Endometrial microvascular endothelial cells (primary cell): ENCODE results near the gene NPIPB9. TPM values are rescaled to one million over a fixed set of nuclear protein-coding genes. Genes with fewer than 3 reads are reported as not detected.
"Not testable (repeated sequence)": the region's sequence is repeated elsewhere in the genome, so short reads cannot be mapped to it uniquely, and the experiment has no call there.

ENCODE experiments used
- in situ Hi-C: cut with HindIII; loops from 2 replicates; pipeline ENCODE4 v1.10.0; 2017; ENCODE audit warnings: low sequenced_read_pairs, low pct_unique_long_range_greater_than_20kb; ENCODE audit errors: inconsistent ontology term
- total RNA-seq: library from RNA; depleted of rRNA; stranded (reverse); fragments of >200 nt; gene quantifications from one replicate; pipeline ENCODE4 v1.2.3, GENCODE V29; 2015; ENCODE audit errors: inconsistent ontology term

Gene NPIPB9
- 1.7 TPM for total RNA-seq

DNA sequence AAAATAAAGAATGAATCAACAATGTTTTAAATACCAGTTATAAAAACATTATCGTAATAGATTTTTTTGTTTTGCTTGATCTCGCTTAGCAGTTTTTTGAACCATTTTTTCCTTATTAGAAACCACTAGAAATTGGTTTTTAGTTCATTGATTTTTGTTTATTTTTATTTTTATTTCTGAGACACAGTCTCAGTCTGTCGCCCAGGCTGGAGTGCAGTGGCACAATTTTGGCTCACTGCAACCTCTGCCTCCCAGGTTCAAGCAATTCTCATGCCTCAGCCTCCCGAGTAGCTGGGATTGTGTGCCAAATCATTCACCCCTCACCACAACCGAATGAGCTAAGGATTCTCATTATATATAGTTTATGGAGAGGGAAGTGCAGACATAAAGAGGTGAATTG, at the start of gene NPIPB9:
Gene NPIPB9 (plus strand): TSS at position 301 of the 400 bp plus-strand sequence.
- in situ Hi-C loops: not testable (repeated sequence)

DNA sequence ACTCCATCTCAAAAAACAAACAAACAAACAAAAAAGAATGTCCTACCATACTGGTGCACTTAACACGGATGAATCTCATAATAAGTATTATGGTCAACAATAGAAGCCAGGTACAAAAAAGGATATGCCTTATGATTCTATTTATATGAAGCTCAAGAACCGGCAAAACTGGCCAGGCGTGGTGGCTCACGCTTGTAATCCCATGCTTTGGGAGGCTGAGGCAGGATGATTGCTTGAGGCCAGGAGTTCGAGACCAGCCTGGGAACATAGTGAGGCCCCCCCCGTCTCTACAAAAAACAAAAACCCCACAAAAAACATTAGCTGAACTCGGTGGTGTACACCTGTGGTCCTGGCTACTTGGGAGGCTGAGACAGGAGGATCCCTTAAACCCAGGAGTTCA, 47.3 kb upstream of the NPIPB9 start:
- in situ Hi-C loops: not testable (repeated sequence)

DNA sequence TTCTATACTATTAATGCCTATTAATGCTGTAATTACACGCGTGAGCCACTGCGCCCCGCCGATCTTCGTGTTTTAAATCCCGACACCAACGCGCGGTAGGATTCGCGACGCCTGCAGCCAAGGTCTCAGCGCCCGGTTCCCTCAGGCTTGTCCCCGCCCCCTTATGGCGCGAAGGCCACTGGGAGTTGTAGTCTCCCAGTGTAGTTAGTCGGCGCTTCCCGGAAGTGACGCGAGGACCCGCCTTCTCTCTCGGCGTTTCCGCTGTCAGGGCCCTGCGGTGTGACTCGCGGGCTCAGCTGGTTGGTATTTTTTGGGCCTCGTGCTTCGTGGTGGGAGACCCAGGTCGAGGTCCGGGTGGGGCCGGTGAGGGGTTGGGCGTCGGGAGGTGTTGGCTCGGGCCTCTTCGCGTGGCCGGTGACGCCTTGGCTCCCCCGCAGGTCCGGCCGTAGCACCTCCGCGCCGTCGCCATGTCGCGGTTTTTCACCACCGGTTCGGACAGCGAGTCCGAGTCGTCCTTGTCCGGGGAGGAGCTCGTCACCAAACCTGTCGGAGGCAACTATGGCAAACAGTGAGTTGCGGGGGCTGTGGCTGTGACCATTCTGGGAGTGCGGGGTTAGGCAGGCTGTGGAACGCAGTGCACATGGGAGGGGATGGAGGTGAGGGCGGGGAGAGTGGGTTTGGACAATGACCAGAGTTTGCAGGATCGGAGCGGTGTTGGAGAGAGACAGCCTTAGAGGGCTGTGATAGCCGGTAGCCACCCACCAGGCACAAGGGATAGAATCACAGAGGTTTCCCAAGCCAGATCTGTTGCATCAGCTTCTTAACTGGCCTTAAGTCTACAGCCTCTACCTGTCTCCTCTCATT, 40.1 kb upstream of the NPIPB9 start, which contains the start of gene EIF3C:
Gene EIF3C (plus strand): TSS at position 245 of the 864 bp plus-strand sequence. CDS start 223 bp downstream, at position 468.
- in situ Hi-C loops: not testable (repeated sequence)

DNA sequence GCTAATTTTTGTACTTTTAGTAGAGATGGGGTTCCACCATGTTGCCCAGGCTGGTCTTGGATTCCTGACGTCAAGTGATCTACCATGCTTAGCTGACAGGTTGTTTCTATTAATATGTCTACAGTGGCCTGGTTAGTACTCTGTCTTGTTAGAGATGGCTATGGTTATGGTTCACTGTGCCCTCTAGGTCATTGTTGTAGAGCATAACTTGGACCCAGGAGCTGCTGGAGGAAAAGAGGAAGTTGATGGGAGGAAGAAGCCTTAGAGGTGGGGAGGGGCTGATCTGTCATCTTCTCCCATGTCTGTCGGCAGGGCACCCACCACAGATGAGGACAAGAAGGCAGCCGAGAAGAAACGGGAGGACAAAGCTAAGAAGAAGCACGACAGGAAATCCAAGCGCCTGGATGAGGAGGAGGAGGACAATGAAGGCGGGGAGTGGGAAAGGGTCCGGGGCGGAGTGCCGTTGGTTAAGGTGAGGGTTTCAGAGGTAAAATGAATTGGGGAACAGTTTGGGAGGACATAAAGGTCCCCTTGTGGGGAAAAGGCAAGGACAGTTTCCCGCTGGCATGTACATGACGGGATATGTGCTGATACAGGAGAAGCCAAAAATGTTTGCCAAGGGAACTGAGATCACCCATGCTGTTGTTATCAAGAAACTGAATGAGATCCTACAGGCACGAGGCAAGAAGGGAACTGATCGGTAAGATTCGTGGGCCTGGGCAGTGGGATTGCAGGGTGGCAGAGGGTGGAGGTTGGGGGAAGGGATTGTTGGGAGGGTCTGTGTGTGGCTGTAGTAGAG, 28.5 kb upstream of the NPIPB9 start:
- in situ Hi-C loops: not testable (repeated sequence)

DNA sequence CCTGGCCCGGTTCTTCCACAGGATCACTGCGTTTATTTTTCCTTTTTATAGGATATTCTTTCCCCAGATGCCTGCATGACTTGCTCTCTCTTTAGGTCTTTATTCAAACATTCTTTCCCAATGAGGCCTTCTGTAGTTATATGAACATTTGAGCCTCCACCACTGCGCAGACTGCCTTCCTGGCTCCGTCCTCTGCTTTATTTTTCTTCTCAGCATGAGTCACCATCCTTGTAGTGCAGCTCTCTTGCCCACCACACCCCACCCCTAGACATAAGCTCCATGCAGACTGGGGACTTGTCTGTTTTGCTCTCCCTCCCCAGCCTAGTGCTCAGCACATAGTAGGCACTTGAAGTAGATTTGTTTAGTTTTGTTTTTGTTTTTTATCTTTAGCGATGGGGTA, 20.3 kb upstream of the NPIPB9 start:
- in situ Hi-C loops: not testable (repeated sequence)

DNA sequence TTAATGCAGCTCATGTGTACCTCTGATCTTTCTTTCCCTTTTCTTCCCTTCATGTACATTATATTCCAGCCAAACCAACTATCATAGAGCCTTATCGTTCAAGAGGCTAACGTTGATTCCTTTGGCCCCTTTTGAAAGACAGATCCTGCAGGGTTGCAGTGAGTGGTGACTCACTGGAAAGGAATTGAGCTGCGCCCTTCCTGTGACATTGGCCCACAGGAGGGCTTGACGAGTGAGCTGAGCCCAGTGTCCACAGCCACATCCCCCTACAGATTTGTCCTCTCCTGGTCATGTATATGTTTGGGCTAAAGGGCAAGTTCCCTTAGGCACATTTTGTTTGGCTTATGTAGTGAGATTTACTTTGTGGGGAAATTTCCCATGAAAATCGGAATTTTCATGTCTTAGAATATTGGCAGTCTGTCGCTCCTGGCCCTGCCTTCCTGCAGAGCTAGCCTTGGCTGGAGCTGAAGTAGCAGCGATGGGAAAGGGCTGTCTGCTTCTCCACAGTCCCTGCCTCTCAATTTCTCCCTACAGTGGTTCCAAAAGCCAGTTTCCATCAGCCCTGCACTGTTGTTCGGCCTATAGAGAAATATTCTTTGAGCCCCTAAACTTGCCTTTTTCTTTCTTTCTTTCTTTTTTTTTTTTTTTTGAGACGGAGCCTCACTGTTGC, 19.0 kb upstream of the NPIPB9 start:
- in situ Hi-C loops: not testable (repeated sequence)

DNA sequence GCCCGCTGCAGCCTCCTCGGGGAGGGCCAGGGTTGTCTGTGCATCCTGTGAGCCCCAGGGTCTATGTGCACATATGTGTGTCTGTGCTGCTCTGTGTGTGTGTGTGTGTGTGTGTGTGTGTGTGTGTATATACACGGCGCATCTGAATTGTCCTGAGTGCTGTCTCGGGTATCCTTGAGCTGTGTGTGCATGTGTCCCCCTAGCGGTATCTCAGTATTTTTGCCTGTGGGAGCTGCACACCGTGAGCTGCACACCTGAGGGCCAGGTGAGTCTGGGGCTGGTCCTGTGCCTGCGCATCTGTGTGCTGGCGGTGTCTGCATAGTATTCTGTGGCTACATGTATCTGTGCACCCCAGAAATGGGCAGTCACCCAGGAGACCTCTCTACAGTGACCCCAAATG, 11.8 kb upstream of the NPIPB9 start:
- in situ Hi-C loops: not testable (repeated sequence)

DNA sequence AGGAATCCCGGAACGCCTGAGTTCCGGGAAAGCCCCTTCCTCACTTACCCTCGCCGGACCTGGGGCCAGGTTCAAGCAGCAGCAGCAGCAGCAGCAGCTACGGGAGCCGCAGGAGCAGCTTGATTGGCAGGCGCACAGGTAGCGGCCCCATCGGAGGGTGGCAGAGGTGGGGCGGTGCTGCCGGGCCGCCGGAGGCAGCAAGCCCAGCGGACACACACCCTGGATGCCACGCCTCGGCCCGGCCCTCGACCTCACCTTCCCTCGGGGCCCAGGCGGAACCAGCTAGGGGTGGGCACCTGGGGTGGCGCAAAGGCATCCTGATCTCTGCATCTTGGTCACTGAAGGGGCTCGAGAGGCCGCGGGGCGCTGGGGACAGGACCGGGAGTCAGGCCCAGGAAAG, 11.0 kb upstream of the NPIPB9 start:
- in situ Hi-C loops: not testable (repeated sequence)

DNA sequence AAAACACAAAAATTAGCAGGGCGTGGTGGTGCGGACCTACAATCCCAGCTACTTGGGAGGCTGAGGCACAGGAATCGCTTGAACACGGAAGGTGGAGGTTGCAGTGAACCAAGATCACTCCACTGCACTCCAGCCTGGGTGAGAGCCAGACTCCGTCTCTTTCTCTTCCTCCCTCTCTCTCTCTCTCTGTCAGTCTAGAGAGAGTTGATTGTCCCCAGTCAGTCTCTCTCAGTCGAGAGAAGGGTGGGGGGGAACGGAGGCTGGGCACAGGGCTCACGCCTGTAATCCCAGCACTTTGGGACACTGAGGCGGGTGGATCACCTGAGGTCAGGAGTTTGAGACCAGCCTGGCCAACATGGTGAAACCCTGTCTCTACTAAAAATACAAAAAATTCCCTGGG, 10.3 kb upstream of the NPIPB9 start:
- in situ Hi-C loops: not testable (repeated sequence)

DNA sequence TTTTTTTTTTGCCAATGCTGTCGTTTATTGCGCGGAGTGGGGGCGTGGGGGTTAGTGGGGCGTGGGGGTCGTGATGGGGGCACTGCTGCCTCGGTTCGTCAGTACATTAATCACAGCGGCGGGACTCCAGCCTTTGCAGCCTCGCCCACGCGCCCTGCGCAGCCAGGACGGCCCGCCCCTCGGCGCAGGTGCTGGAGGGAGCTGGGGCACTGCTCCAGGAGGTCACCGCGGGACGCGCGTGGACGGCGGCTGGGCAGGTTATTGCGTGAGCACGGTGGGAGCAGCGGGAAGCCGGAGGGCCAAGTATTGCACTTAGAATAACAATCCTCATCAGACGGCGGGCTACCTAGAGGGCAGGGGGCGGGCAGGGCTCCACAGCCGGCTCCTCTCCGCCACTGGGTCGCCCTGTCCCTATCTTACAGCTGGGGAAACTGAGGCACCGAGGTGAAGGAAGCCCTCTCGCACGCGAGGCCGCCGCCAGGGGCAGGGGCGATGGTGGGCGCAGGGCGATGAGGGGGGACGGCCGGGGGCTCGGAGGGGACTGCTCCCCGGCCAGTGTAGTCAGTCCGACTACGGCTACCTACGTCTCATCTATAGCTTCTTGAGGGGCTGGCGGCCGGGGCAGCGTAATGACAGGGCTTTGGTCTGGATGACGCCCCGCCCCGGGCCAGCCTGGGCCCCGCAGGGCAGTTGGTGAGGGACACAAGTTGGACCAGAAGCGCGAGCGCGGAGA, 4.8 kb upstream of the NPIPB9 start:
- in situ Hi-C loops: not testable (repeated sequence)

DNA sequence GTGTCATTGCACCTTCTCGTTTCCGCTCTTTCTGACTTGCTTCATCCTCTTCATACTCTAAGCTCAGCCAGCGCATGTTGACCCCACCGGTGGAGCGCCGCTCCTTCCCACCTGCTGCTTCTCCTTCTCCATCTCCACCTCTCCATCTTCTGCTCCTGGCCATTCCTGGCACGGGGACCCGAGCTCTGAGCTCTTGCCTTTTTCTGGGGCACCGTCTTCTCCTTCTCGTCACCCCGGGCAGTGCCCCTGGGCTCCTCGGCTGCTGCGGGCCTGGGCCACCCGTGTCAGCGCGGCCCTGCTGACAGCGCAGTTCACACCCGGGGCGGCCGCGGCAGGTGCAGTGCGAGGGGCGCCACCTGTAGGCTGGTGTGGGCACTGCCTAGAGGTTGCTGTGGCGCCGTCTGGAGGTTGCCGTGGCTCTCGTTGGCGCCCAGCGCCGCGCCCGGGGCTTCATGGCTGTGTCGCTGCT, 1.6 kb upstream of the NPIPB9 start:
- in situ Hi-C loops: not testable (repeated sequence)

DNA sequence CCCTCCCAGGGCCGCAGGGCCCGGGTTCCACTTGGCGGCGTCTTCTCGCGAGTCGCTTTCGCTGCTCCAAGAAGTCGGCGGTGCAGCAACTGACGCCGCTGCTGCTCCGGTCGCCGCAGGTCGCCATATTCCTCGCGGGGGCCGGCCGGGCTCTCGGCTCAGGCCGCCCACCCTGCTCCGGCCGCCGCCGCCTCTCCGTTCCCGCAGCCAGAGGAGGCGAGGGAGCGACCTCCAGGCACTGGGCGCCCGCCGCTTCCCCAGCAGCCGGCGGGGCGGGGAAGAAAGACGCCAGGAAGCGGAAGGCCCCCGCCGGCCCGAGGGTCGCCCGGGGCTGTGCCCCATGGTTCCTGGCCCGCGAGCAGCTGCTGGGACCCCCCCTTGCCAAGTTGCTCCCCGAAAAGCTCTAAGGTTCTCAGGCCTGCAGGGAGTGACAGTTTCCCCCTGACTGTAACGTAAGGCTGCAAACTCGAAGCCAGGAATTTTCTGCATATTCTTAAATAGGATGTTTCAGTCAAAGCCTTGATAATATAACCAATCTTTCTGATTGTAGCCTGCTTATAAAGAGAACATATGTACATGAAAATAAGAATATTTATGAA, 1.0 kb upstream of the NPIPB9 start:
- in situ Hi-C loops: not testable (repeated sequence)

DNA sequence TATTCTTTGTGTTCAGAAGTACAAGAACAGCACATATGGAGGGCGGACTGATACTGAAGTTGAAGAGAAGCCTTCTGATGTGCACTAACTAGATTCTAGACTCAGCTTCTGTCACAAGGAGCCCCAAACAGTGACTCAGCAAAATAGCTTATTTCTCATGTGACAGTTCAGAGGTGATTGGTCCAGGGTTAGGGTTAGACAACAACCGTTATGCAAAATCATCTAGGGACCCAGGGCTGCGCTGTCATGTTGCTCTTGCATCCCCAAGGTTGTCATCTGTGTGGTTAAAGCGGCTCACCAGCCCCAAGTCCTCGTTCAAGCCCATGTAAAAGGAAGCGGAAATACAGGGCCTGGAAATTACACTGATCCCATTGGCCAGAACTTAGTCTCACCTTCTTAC, 30.1 kb downstream of the NPIPB9 start:
- in situ Hi-C loops: not testable (repeated sequence)

DNA sequence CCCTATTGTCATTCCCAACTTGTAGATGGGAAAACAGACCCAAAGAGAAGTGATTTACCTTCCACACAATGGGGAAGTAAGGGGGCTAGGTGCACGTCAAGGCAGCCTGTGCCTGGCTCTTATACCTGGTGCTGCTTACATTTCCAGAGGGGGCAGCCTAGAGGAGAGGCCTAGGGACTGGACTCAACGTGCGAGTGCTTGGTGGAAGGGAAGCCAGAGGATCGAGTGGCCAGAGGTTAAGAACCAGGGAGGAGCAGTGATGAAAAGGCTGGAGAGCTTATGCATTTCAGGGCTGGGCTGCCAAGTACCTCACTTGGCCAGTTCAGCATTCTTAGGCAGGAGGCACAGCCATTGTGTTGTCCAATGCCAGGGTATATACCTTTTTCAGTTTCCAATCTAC, 30.8 kb downstream of the NPIPB9 start:
- in situ Hi-C loops: not testable (repeated sequence)

DNA sequence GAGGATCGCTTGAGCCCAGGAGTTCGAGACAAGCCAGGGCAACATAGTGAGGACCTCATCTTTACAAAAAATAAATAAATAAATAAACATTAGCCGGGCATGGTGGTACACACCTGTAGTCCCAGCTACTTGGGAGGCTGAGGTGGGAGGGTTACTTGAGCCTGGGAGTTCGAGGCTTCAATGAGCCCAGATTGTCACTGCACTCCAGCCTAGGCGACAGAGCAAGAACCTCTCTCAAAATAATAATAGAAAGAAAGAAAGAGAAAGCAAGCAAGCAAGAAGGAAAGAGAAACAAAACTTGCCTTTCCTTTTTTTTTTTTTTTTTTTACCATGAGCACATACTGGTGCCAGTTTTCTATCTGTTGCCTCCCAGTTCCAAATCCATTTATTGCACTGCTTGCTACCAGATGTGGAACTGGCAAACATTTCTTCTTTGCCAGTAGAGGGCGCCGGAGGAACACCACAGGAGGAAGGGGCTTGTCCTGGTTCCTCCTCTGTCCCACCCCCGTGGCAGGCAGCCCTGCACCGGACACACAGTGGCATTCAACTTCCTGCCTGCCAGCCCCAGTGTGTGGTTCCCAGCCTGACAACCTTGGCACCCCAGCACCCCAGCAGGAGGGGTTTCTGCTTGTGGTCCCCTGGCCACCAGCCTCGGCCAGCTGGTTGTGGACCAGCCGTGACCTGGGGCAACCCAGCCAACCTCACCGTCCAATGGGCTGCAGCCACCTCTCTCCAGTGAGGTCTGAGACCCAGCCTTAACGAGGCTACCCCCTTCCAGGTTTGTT, 50.8 kb downstream of the NPIPB9 start:
- in situ Hi-C loops: not testable (repeated sequence)

DNA sequence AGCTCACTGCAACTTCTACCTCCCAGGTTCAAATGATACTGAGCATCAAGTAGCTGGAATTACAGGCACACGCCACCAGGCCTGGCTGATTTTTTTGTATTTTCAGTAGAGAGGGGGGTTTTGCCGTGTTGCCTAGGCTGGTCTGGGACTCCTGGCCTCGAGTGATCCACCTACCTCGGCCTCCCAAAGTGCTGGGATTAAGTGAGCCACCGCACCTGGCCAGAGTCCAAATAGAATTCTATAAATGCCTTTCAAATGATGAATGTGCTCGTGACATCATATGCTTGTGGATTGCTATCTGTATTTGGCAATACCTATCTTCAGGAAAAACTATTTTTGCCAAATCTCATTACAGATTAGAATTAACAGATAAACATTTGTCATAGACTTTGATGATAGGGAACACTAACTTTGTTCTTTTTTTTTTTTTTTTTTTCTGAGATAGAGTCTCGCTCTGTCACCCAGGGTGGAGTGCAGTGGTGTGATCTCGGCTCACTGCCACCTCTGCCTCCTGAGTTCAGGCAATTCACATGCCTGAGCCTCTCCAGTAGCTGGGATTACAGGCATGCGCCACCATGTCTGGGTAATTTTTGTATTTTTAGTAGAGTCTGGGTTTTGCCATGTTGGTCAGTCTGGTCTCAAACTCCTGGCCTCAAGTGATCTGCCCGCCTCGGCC, 56.0 kb downstream of the NPIPB9 start:
- in situ Hi-C loops: not testable (repeated sequence)

DNA sequence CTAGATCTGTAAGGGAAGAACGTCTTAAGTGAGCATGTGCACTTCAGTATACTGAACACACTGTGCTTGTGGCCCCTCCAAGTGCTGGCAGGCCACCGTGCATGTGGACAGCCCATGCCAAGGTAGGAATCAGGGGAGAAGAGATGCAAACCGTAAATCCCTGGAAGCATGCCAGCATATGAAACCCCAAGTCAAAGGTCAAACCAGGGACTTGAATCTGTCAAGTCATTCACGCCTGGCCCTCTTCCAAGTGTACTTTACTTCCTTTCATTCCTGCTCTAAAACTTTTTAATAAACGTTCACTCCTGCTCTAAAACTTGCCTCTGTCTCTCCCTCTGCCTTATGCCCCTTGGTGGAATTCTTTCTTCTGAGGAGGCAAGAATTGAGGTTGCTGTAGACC, 68.4 kb downstream of the NPIPB9 start:
- in situ Hi-C loops: no loop called here
